HG02571 (cell line): Measurements from ENCODE around the gene PCLAF.
"Not testable (repeated sequence)": the region's sequence is repeated elsewhere in the genome, so short reads cannot be mapped to it uniquely, and the experiment has no call there.

Source experiments
- ATAC-seq: cut with Tn5 transposase; IDR thresholded peaks from one replicate; pipeline ENCODE4 v1.9.1; 2021; ENCODE audit warnings: mild to moderate bottlenecking, moderate library complexity; ENCODE audit not compliant: unreplicated experiment

The PCLAF gene, protein sequence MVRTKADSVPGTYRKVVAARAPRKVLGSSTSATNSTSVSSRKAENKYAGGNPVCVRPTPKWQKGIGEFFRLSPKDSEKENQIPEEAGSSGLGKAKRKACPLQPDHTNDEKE

DNA sequence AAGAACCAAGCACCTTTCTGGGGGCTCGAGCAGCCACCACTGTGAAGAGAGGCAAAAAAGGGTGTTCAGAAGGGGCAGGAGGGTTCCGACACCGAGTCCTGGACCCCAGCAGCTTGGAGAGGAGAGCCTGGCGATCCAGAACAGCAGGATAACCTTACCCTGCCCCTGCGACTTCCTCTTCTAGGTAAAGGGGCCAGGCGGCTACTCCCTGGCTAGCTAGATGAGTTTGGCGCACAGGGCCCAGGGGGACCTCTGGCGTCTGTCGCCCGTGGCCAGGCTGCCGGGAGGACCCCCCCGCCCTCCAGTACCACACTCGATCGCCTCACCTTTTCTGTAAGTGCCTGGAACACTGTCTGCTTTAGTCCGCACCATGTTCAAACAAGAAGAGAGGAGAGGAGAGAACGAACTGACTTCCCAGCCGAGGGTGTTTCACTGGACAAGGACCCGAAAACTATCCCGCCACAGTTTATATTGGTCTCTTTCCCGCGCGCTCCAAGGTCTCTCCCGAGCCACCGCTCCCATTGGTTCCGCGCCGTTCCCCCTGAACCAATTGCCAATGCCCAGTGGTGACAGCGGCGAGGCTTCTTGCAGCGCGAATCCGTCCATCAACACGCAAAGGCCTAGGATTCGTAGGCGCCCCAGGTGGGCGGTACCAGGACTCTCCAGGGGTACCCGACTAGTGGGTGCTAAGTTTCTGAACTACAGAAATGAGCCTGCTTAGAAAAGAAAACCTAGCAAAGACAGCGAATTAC is at the start of gene PCLAF:
TSS of gene PCLAF (minus strand) at position 442 of the 752 bp plus-strand sequence. CDS start at position 372, 70 bp downstream.
- ATAC-seq = peak; percentile 97

DNA sequence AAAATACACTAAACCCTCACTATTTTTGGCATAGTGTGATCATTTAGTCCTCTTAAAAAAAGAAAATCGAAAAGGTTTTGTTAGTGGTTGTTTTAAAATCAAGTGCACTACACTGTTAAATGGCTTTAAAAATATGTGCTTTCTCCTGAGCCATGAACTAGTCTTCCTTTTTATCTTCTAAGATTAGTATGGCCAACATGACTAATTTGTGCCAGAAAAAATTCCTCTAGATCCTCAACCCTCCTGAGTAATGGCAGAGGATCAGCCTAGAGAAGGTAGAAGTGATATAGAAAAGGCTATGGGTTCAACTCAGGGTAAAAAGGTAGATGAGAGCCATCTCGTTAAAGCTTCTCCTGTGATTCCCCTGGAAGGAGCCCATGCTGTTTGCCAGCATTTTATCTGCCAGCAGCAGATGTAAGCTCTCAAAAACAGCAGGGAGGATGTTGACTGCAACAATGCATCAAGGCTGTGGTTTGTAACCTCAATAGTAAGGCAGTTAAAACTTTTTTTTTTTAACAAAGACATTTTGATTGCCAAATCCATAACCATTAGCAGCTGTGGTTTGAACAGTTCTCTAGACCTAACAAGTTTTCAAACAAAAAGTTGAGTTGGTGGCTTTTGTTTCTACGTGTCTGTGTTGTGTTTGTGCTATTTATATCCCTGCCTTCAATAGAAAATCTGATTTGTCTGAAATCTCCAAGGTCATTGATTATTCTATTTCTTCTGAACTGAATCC is 48.9 kb upstream of the PCLAF start:
- no peak for ATAC-seq

DNA sequence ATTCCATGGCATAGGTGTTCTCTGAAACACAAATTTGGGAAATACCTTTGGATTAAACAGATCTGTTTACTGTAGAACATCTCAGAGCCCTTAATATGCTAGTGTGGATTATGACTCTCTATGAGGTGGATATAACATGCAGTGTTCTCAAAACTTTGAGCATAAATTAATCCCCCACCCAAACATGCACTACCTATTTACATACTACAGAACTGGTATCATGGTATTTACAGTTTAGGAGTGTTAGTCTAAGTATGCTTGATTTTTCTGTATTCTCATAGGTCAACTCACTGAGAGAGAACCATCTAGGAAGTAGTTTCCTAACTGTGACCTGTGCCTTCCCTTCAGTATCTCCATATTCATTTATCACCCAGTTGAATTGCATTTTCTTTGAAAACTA is 48.2 kb upstream of the PCLAF start:
- ATAC-seq = no peak

DNA sequence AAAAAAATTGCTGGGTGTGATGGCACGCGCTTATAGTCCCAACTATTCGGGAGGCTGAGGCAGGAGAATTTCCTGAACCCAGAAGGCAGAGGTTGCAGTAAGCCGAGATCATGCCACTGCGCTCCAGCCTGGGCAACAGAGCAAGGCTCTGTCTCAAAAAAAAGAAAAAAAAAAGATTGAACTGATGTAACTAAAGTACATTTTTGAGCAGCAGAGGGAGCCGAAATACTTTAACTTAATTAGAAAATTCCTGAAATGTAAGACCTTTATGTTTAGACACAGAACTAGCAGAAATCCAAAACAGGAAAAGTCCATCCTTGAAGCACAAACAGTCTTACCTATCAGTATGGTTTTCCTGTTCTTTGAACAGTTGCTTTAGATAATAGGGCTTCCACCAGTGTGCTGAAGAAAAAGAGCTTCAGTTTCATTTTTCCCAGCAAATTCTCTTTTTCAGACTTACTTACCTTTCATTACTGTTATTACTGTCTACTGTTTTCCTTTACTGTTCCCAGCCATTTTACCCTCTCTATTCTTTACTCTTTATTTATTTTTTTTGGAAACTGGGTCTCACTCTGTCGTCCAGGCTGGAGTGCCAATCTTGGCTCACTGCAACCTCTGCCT is 45.7 kb upstream of the PCLAF start:
- ATAC-seq = no peak

DNA sequence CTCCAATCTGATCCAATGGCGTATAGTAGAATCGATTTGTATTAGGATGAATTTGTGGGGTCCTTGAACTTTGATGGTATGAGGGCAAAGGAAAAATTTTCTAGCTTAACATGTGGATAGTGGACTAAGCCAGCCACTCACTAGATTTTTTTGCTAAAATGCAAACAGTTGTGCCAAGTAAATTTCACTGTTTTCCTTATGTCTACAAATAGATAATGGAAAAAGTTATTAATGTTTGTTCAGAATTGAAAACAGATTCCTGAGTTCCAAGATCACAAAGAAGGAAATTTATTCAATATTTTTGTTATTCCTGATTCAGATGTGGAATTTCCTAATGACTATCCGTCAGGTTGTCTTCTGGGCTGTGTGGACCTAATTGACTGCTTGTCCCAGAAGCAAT is 44.0 kb upstream of the PCLAF start:
- ATAC-seq = no peak

DNA sequence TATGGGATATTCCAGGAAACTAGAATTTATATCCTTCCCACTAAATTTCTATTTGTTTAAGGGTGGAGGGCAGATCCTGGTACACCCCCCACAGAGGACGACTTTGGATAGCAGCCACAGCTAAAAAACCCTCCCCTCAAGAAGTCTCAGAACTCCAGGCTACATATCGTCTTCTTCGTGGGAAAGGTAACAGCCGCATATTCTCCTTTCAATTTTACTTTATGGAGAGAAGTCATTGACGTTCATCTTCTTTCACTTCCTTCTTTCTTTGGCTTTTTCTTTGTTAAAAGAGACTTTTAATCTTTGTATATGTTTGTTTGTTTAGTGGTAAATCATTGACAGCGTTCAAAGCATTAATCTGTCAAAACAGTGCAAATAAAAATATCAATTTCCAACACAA is 42.7 kb upstream of the PCLAF start:
- no peak for ATAC-seq

DNA sequence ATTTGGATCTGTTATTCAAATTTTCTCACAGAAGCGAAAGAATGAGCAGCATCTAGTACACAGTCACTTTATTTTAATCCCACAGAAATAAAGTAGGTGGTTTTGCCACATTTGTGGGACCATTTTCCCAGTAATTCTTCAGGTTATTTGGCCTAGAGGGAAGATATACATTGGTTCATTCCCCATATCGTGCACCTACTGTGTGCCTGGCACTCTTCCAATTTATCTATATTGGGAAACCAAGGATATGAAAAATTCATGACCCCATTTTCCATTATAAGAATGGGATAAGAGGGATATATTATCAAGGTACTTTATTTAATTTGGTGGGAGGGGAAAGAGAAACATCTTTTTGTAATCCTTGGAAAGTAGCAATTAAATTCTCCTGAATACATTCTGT is 41.5 kb upstream of the PCLAF start:
- no peak for ATAC-seq

DNA sequence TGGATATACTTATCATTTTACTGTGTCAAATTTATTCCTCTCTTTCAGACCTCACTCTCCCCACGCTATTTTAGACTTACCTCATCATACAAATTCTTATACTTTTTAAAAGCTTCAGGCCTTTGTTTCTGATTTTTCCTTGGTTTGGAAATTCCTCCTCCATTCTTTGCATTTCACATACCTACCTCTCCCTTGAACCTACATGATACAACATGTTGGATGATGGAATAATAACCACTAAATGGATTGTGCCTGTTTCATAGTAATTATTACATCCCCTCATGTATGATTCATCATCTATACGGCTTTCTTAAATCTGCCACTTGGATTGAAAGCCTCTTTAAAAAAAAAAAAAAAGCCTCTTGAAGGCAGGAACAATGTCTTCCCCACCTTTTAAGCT is 31.0 kb upstream of the PCLAF start:
- no peak for ATAC-seq

DNA sequence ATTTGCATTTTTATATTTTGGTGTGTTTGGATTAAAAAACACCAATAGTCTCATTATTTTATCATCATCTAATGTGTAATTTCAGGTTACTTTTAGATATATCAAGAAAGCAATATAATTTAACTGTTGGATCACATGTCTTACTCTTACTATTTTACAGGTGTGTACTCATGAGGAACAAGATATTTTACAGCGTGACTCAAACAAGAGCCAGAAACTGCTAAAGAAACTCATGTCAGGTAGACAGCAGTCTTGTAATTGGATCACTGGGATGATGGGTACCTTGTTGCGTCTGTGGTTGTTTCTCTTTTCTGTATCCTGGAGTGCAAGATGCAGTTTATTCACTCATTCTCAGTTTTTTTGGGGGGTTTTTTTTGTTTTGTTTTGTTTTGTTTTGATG is 19.3 kb upstream of the PCLAF start:
- no peak for ATAC-seq

DNA sequence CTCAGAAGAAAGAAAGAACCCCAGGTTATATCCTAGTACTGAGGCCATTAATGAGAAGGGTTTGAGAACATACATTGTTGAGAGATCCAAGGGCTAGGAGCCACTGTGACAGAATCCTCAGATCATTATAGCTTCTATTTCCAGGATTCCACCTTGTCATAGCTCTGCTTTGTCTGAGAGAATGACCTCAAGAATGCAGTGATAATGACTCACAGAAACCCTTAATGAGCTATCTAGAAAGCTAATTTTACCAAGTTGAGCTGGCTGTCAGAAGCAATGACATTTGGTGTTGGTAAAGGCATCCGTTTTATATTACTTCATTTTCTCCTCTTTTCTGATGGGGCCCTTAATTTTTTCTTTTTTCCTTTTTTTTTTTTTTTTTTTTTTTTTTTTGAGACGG is 17.3 kb upstream of the PCLAF start:
- ATAC-seq = no peak

DNA sequence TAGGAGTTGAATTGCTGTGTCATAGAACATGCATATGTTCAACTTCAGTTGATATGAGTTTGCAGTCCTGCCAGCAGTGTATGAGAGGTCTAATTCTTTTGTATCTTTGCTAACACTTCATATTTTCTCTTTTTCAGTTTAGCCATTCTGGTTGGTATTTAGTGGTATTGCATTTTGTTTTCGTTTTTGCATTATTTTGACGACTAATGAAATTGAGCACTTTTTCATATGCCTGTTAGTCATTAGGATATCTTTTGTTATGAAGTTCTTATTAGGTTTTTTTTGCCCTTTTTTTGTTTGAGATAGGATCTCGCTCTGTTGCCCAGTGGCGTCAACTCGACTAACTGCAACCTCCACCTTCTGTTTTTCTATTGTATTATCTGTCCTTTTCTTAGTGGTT is 15.5 kb upstream of the PCLAF start:
- ATAC-seq = no peak

DNA sequence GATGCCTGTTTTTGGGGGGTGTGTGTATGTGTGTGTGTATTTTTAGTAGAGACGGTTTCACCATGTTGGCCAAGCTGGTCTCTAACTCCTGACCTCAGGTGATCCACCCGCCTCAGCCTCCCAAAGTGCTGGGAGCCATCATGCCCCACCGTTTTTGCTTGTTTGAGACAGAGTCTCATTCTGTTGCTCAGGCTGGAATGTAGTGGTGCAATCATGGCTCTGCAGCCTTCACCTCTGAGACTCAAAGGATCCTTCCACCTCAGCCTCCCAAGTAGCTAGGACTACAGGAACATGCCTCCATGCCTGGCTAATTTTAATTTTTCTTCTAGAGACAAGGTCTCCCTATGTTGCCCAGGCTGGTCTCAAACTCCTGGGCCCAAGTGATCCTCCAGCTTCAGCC is 11.2 kb upstream of the PCLAF start:
- not testable (repeated sequence) for ATAC-seq

DNA sequence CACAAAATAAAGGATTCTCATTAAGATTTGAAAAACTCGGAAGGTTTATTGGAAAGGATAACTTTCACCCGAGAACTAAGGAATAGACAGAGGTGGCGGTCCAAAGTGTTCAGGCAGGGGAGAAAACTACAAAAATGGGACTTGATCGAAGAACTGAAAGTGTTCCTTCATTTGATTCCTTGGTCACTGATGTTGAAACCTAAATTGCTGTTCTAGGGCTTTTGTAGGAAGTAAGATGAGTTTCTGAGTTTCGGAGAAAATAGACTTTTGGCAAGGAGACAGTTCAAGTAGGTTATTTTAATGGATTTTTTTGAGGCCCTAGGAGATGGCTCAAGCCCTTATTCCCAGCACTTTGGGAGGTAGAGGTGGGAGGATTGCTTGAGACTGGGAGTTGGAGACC is 7.8 kb upstream of the PCLAF start:
- no peak for ATAC-seq

DNA sequence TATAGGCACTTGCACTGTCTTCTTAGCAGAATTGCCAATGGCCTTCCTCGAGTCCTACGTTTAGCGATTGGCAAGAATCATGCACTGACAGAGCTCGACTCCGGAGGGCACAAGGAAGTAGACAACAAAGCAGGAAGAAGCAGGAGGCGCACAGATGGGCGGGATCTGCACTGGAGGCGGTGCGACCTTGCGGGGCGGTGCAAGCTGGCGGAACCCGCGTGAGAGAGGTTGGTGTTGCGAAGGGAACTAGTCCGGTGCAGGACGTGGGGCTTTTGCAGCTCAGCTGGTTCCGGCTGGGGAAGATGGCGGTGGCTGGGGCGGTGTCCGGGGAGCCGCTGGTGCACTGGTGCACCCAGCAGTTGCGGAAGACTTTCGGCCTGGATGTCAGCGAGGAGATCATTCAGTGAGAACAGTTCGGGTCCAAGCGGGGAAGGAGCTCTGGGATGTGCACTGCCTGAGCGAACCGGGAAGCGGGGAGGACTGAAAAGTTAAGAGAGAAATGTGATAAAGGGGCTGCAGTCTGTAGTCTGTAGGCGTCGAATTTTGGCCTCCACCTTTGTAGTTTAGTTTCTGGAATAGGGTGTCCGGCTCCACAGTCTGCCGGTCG is 6.4 kb upstream of the PCLAF start, which contains the start of gene TRIP4:
TSS of gene TRIP4 (plus strand) at position 275 of the 607 bp plus-strand sequence. CDS start at position 303, 28 bp downstream.
- ATAC-seq = peak; percentile 97

DNA sequence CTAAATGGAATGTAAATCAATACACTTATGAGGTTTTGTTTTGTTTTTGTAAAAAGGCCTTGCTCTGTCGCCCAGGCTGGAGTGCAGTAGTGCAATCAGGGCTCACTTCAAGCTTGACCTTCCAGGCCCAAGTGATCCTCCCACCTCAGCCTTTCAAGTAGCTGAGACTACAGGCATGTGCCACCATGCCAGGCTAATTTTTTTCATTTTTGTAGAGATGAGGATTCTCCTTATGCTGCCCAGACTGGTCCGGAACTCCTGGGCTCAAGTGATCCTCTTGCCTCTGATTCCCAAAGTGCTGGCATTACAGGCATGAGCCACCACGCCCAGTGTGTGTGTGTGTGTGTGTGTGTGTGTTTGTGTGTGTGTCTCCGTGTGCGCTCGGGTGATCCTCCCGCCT is 5.0 kb upstream of the PCLAF start:
- ATAC-seq = no peak

DNA sequence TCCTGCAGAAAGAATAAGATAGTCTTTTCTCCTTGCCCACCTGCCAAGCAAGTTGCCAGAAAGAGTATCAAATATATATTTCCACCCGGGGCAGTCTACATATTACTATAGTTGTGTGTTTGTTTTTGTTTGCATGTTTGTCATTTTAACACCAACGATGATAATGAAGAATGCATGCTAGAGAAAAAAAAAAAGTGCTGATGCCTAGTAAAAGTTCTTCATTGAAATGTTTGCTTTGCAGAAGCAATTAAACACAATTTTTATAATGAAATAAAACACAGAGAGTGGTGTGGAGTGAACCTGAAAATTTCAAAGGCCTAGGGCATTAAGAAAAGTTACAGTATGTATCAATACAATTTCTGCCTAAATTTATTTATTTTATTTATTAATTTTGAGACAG is 2.5 kb upstream of the PCLAF start:
- ATAC-seq = no peak

DNA sequence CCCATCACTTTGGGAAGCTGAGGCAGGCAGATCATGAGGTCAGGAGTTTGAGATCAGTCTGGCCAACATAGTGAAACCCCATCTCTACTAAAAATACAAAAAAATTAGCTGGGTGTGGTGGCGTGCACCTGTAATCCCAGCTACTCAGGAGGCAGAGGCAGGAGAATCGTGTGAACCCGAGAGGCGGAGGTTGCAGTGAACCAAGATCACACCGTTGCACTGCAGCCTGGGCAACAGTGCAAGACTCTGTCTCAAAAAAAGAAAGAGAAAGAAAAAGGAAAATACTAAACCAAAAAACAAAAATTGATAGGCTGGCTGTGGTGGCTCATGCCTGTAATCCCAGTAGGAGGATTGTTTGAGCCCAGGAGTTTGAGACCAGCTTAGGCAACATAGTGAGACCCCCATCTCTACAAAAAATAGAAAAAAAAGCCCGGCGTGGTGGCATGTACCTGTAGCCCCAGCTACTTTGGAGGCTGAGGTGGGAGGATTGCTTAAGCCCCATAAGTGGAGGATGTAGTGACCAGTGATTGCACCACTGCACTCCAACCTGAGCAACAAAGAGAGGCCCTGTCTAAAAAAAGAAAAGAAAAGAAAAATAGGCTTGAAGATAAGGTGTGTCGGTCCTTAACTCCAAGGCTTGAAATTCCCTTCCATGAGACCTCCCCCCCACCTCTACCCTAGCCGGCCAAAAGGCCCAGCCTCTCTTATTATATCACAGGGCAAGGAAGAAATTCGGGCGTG is 941 bp downstream of the PCLAF start:
- ATAC-seq = not testable (repeated sequence)

DNA sequence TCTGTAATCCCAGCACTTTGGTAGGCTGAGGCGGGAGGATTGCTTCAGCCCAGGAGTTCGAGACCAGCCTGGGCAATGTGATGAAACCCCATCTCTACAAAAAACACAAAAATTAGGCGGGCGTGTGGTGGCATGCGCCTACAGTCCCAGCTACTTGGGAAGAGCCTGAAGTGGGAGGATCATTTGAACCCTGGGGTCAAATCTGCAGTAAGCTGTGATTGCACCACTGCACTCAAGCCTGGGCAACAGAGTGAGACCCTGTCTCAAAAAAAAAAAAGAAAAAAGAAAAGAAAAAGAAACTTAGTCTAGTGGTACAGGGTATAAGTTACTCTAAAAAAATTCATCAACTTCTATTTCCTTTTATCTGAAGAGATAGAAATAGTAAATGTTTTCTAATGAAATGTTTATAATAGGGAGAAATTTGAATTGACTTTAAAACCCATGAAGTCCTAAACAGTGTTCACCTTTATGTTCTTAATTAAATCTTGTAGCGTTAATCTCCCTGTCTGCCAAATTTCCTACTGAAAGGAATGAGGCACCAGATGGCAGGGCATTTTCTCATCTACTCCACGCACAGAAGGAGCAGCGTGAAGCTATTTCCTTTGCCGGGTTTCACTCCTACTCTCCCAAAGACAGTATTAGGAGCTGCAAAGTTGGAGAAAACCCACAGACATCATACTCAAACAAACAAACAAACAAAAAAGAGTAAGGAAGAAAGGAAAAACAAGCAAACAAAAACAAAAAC is 1.9 kb downstream of the PCLAF start:
- no peak for ATAC-seq

DNA sequence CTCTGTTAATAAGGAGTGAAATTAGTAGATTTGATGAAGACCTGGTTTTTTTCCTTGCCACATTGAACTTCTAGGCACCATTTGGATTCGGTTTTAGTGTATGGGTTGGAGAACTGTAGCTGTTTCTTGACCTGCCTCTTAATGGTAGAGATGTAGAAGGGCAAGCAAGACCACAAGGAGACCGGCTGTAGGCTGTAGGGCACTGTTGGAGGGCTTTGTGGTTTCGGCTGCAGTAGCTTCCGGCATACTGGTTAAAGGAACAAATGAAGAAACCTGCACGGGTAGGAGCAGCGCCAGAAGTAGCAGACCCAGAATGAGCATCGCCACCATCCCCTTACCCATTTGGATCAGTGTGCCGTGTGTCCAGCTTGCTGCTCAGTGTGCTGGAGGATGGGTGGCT is 7.9 kb downstream of the PCLAF start:
- ATAC-seq = no peak

DNA sequence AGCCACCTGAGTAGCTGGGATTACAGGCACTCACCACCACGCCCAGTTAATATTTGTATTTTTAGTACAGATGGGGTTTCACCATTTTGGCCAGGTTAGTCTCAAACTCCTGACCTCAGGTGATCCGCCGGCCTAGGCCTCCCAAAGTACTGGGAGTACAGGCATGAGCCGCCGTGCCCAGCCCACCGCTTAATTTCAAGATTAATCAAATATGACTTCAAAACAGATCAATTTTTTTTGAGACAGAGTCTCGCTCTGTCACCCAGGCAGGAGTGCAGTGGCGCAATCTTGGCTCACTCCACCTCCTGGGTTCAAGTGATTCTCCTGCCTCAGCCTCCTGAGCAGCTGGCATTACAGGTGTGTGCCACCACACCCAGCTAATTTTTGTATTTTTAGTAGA is 9.9 kb downstream of the PCLAF start:
- ATAC-seq = not testable (repeated sequence)
